MCF 10A (cell line): ENCODE data around the gene PDE4D. TPM values are rescaled to one million over a fixed set of nuclear protein-coding genes. Genes with fewer than 3 reads are reported as not detected.

Experiments used
- BruUV-seq: library from RNA; stranded (reverse); fragments of 400-500 nt; replicated peaks from 2 replicates; lab custom pipeline; 2021; lab: Mats Ljungman, UMichigan
- CTCF ChIA-PET: fragments of 300-600 bp; sonication (Branson Sonifier 250); formaldehyde crosslinking; extraction: SDS; loops from one replicate; lab custom pipeline; 2021; ENCODE audit warnings: antibody characterized with exemption, inconsistent platforms; lab: Yijun Ruan, JAX
- POLR2A ChIA-PET: fragments of 300-600, 350-650 bp; sonication (Branson Sonifier 250); formaldehyde crosslinking; extraction: SDS; loops from one replicate; lab custom pipeline; 2020; ENCODE audit warnings: antibody characterized with exemption, inconsistent platforms; lab: Yijun Ruan, JAX
- DNase-seq: peaks from one replicate; pipeline ENCODE4 v3.0.0-alpha.2; 2018; ENCODE audit not compliant: unreplicated experiment
- H3K27ac Mint-ChIP-seq: one replicate; pipeline ENCODE4 v1.8.0; 2022; ENCODE audit warnings: mild to moderate bottlenecking, low read depth, mixed read lengths; ENCODE audit not compliant: unreplicated experiment
- H3K27me3 Mint-ChIP-seq: one replicate; pipeline ENCODE4 v1.8.0; 2022; ENCODE audit warnings: mixed read lengths; ENCODE audit not compliant: insufficient read depth, unreplicated experiment
- H3K36me3 Mint-ChIP-seq: one replicate; pipeline ENCODE4 v1.8.0; 2022; ENCODE audit warnings: mild to moderate bottlenecking, moderate library complexity, mixed read lengths; ENCODE audit not compliant: insufficient read depth, unreplicated experiment
- H3K4me1 Mint-ChIP-seq: one replicate; pipeline ENCODE4 v1.8.0; 2022; ENCODE audit warnings: mixed read lengths; ENCODE audit not compliant: insufficient read depth, unreplicated experiment
- H3K4me3 Mint-ChIP-seq: one replicate; pipeline ENCODE4 v1.8.0; 2022; ENCODE audit warnings: mild to moderate bottlenecking, moderate library complexity, mixed read lengths; ENCODE audit not compliant: unreplicated experiment
- H3K9me3 Mint-ChIP-seq: one replicate; pipeline ENCODE4 v1.8.0; 2022; ENCODE audit warnings: mixed read lengths; ENCODE audit not compliant: unreplicated experiment
- intact Hi-C: fragments of 100-400 bp; cut with micrococcal nuclease; formaldehyde crosslinking; loops from 2 replicates; pipeline ENCODE4 v1.14.1; 2022
- total RNA-seq: library from RNA; stranded (reverse); gene quantifications from 2 replicates; pipeline ENCODE4 v1.2.3, GENCODE V29; 2022
- TF ChIP-seq, protein P1 (sequence below): fragments of 200-600 bp; IDR thresholded peaks from one replicate; pipeline ENCODE4 v1.8.0; 2022; ENCODE audit warnings: antibody characterized with exemption, mild to moderate bottlenecking; ENCODE audit not compliant: unreplicated experiment

PDE4D gene
- total RNA-seq, 1 experiment from 2014 or later = 85.0 TPM

DNA sequence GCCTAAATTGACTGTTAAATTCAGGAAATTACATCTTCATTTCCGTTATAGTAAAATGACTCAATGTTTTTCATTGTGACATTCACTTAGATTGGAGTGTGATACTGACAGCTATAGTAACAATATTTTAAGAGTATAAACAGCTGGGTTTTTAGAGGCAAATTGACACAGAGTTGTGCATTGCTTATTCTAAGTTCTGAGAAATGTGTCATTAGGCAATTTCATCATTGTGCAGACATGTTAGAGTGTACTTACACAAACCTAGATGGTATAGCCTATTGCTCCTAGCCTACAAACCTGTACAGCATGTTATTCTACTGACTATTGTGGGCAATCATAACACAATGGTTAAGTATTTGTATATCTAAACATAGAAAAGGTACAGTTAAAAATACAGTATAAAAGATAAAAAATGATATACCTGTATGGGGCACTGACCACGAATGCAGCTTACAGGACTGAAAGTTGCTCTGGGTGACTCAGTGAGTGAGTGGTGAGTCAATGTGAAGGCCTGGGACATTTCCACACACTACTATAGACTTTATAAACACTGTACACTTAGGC, 132.7 kb downstream of the PDE4D start:
- TSS peak; percentile 15 for BruUV-seq
- H3K27me3 Mint-ChIP-seq = no peaks in the 10 kb centered on the region
- CTCF ChIA-PET = interaction anchor here (1.0 to 1.4 kb wide), 4 partner anchors 9 to 32 kb away, joined by 4 to 6 read pairs (median 5); no protein-coding TSS in a partner anchor
- no peaks in the 10 kb centered on the region for H3K9me3 Mint-ChIP-seq
- POLR2A ChIA-PET = interaction anchor here (0.6 to 8.3 kb wide), 18 partner anchors 8 to 1928 kb away, joined by 3 to 134 read pairs (median 4); no protein-coding TSS in a partner anchor
- TF ChIP-seq, protein P1, sequence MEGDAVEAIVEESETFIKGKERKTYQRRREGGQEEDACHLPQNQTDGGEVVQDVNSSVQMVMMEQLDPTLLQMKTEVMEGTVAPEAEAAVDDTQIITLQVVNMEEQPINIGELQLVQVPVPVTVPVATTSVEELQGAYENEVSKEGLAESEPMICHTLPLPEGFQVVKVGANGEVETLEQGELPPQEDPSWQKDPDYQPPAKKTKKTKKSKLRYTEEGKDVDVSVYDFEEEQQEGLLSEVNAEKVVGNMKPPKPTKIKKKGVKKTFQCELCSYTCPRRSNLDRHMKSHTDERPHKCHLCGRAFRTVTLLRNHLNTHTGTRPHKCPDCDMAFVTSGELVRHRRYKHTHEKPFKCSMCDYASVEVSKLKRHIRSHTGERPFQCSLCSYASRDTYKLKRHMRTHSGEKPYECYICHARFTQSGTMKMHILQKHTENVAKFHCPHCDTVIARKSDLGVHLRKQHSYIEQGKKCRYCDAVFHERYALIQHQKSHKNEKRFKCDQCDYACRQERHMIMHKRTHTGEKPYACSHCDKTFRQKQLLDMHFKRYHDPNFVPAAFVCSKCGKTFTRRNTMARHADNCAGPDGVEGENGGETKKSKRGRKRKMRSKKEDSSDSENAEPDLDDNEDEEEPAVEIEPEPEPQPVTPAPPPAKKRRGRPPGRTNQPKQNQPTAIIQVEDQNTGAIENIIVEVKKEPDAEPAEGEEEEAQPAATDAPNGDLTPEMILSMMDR = no peak
- intact Hi-C loops = loop anchor here (1.0 kb wide), 1 partner anchor 16 kb away; no protein-coding TSS in a partner anchor
- no peak overlapping the region for H3K4me3 Mint-ChIP-seq
- H3K4me1 Mint-ChIP-seq = peaks cover 42% of the 10 kb centered on the region
- DNase-seq = peak; percentile 90
- H3K27ac Mint-ChIP-seq = peak overlapping the region; percentile 96
- peaks cover 8% of the 10 kb centered on the region for H3K36me3 Mint-ChIP-seq

DNA sequence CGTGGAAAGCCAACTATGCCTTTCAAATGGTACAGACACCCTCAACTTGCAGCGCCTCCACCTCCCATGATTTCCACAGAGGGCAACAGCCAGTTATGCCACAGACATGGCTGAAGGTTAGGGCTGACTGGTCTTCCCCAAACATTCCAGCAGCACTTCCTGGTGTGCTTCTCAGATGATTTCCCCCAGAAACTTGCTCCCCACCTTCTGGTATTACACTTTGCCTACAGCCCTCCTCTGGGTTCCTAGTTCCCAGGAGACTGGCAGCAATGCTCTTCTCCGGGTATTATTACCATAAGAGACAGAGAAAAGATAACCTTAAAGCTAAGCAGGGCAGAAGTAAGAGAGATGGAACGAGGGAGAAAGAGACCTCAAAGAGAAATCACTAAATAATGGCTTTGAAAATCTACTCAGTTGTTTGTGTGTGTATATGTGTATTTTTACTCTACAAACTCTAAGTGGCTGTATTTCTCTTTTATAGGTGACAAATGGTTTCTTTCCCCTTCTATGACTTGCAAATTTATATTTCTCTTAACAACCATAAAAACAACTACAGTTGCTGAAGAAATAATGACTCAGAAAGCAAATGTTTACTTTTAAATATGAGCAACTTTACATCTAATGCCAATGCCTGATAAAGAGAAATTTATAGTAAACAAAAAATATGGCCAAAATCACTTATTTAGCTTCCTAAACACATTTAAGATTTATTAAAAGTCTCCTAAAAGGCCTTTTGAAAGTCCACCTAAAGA, 133.8 kb downstream of the PDE4D start:
- ChIA-PET CTCF (interaction anchor here (0.8 kb wide), 1 partner anchor 11 kb away, joined by 3 read pairs; no protein-coding TSS in a partner anchor), POLR2A (interaction anchor here (0.6 to 8.3 kb wide), 12 partner anchors 9 to 1926 kb away, joined by 3 to 134 read pairs (median 6); no protein-coding TSS in a partner anchor)
- Mint-ChIP-seq H3K4me1 (peaks cover 36% of the 10 kb centered on the region), H3K36me3 (peaks cover 8% of the 10 kb centered on the region), H3K27ac (peak overlapping the region; percentile 96), H3K27me3 (no peaks in the 10 kb centered on the region), H3K4me3 (peak overlapping the region; percentile 40), H3K9me3 (no peaks in the 10 kb centered on the region)
- no TSS peak for BruUV-seq
- intact Hi-C loops = loop anchor here (1.0 kb wide), 1 partner anchor 14 kb away; no protein-coding TSS in a partner anchor
- no peak for DNase-seq
- TF ChIP-seq, protein P1 = no peak

DNA sequence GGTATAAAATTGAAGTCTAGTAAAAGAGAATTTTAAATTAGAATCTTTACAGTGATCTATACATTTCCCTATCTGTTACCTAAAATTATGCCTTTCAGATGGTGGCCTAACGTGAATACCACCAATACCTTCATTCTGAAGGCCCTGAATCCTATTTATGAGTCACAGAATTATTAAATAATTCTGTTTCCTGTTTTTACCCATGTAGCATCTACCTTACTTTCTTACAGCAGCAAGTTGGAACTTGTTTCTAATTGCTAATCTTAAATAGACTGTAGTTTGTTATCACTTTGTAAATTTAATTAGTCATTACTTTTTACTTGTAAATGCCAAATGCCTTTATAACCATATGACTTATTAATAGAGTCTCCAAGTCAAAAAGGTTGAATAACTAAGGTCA, 135.0 kb downstream of the PDE4D start:
- peak overlapping the region; percentile 96 for H3K27ac Mint-ChIP-seq
- ChIA-PET CTCF (interaction anchor here (0.6 to 0.7 kb wide), 2 partner anchors 49 to 825 kb away, joined by 3 to 8 read pairs; no protein-coding TSS in a partner anchor), POLR2A (interaction anchor here (1.2 to 8.3 kb wide), 5 partner anchors 10 to 31 kb away, joined by 3 to 134 read pairs (median 97); no protein-coding TSS in a partner anchor)
- no TSS peak for BruUV-seq
- no peak overlapping the region for H3K4me3 Mint-ChIP-seq
- no peak for DNase-seq
- peaks cover 8% of the 10 kb centered on the region for H3K36me3 Mint-ChIP-seq
- H3K4me1 Mint-ChIP-seq = peaks cover 31% of the 10 kb centered on the region
- no peaks in the 10 kb centered on the region for H3K27me3 Mint-ChIP-seq
- no peaks in the 10 kb centered on the region for H3K9me3 Mint-ChIP-seq
- intact Hi-C loops = no loop called here
- TF ChIP-seq, protein P1 = no peak

DNA sequence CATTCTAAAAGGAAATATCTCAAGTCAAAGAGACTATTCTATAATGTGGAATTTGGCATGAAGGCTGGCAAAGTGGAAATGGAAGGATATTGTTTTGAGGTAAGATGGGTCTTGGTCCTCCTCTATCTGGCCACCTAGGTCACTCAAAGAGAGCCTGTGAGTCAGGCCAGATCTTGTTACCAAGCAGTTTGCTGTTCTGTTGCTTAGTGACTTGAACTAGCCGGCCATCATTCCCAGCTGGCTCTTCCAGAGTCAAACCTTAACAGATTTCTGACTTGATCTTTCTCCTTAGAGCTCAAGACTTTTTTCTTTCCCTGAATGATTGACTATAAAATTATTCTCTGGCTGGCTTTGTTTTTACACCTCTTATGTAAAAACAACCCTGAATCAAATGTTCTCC, 136.1 kb downstream of the PDE4D start:
- Mint-ChIP-seq H3K4me3 (no peak overlapping the region), H3K9me3 (no peaks in the 10 kb centered on the region), H3K27me3 (no peaks in the 10 kb centered on the region), H3K27ac (peak overlapping the region; percentile 67), H3K4me1 (peaks cover 38% of the 10 kb centered on the region), H3K36me3 (peaks cover 8% of the 10 kb centered on the region)
- ChIA-PET POLR2A (interaction anchor here (0.6 to 8.3 kb wide), 6 partner anchors 10 to 212 kb away, joined by 4 to 134 read pairs (median 52); no protein-coding TSS in a partner anchor), CTCF (interaction anchor here (0.6 to 1.8 kb wide), 4 partner anchors 10 to 251 kb away, joined by 3 to 7 read pairs (median 6); no protein-coding TSS in a partner anchor)
- TF ChIP-seq, protein P1 = no peak
- intact Hi-C loops = no loop called here
- no TSS peak for BruUV-seq
- DNase-seq = no peak
